Measurements from ENCODE around the gene MAN1A1. TPM values are rescaled to one million over a fixed set of nuclear protein-coding genes. Genes with fewer than 3 reads are reported as not detected.

The MAN1A1 gene
- total RNA-seq, 1 experiment from 2014 or later = 1.3 TPM

GRCh38 chr6:119205911-119206618, 143.5 kb downstream of the MAN1A1 start:
- no peak overlapping the region for H3K27ac ChIP-seq
- no peaks in the 10 kb centered on the region for H3K9me3 ChIP-seq (replicated peaks)
- H3K4me1 ChIP-seq (replicated peaks) = no peaks in the 10 kb centered on the region
- DNase-seq (ENCODE audit: low read depth in 1 of 2, low spot score in 2 of 2) = no peak
- H3K4me3 ChIP-seq = no peak overlapping the region
- no peaks in the 10 kb centered on the region for H3K27me3 ChIP-seq (replicated peaks)
- no peaks in the 10 kb centered on the region for H3K36me3 ChIP-seq

- no peaks in the 10 kb centered on the region for H3K36me3 ChIP-seq
- H3K27me3 ChIP-seq (replicated peaks) = no peaks in the 10 kb centered on the region
- H3K9me3 ChIP-seq (replicated peaks) = no peaks in the 10 kb centered on the region
- no peak overlapping the region for H3K27ac ChIP-seq
- no peak for DNase-seq (ENCODE audit: low read depth in 1 of 2, low spot score in 2 of 2)
- no peaks in the 10 kb centered on the region for H3K4me1 ChIP-seq (replicated peaks)
- H3K4me3 ChIP-seq = no peak overlapping the region
Measured at GRCh38 chr6:119204719-119205118, 144.8 kb downstream of the MAN1A1 start.

GRCh38 chr6:119201480-119201879, 148.1 kb downstream of the MAN1A1 start:
- Histone ChIP-seq H3K4me1 (replicated peaks) (no peaks in the 10 kb centered on the region), H3K36me3 (no peaks in the 10 kb centered on the region), H3K27ac (no peak overlapping the region), H3K27me3 (replicated peaks) (no peaks in the 10 kb centered on the region), H3K4me3 (no peak overlapping the region), H3K9me3 (replicated peaks) (no peaks in the 10 kb centered on the region)
- no peak for DNase-seq (ENCODE audit: low read depth in 1 of 2, low spot score in 2 of 2)

- DNase-seq (ENCODE audit: low read depth in 1 of 2, low spot score in 2 of 2) = no peak
- H3K27me3 ChIP-seq (replicated peaks) = no peaks in the 10 kb centered on the region
- H3K36me3 ChIP-seq = no peaks in the 10 kb centered on the region
- no peak overlapping the region for H3K27ac ChIP-seq
- H3K9me3 ChIP-seq (replicated peaks) = no peaks in the 10 kb centered on the region
- H3K4me1 ChIP-seq (replicated peaks) = no peaks in the 10 kb centered on the region
- no peak overlapping the region for H3K4me3 ChIP-seq
Measured at GRCh38 chr6:119200512-119201175, 148.9 kb downstream of the MAN1A1 start.

- no peaks in the 10 kb centered on the region for H3K4me1 ChIP-seq (replicated peaks)
- H3K36me3 ChIP-seq = no peaks in the 10 kb centered on the region
- H3K27ac ChIP-seq = no peak overlapping the region
- no peak for DNase-seq (ENCODE audit: low read depth in 1 of 2, low spot score in 2 of 2)
- no peaks in the 10 kb centered on the region for H3K27me3 ChIP-seq (replicated peaks)
- H3K4me3 ChIP-seq = no peak overlapping the region
- H3K9me3 ChIP-seq (replicated peaks) = no peaks in the 10 kb centered on the region
Measured at GRCh38 chr6:119197271-119197670, 152.3 kb downstream of the MAN1A1 start.

- Histone ChIP-seq H3K36me3 (no peaks in the 10 kb centered on the region), H3K9me3 (replicated peaks) (no peaks in the 10 kb centered on the region), H3K27ac (no peak overlapping the region), H3K4me3 (no peak overlapping the region), H3K27me3 (replicated peaks) (no peaks in the 10 kb centered on the region), H3K4me1 (replicated peaks) (no peaks in the 10 kb centered on the region)
- no peak for DNase-seq (ENCODE audit: low read depth in 1 of 2, low spot score in 2 of 2)
Measured at GRCh38 chr6:119196715-119197114, 152.8 kb downstream of the MAN1A1 start.

- H3K27me3 ChIP-seq (replicated peaks) = no peaks in the 10 kb centered on the region
- no peak overlapping the region for H3K27ac ChIP-seq
- no peaks in the 10 kb centered on the region for H3K9me3 ChIP-seq (replicated peaks)
- DNase-seq (ENCODE audit: low read depth in 1 of 2, low spot score in 2 of 2) = no peak
- H3K4me3 ChIP-seq = no peak overlapping the region
- no peaks in the 10 kb centered on the region for H3K4me1 ChIP-seq (replicated peaks)
- no peaks in the 10 kb centered on the region for H3K36me3 ChIP-seq
Measured at GRCh38 chr6:119195848-119196247, 153.7 kb downstream of the MAN1A1 start.

- Histone ChIP-seq H3K9me3 (replicated peaks) (no peaks in the 10 kb centered on the region), H3K27me3 (replicated peaks) (no peaks in the 10 kb centered on the region), H3K36me3 (no peaks in the 10 kb centered on the region), H3K27ac (no peak overlapping the region), H3K4me1 (replicated peaks) (no peaks in the 10 kb centered on the region), H3K4me3 (no peak overlapping the region)
- no peak for DNase-seq (ENCODE audit: low read depth in 1 of 2, low spot score in 2 of 2)
Measured at GRCh38 chr6:119195204-119195603, 154.4 kb downstream of the MAN1A1 start.

GRCh38 chr6:119193707-119194106, 155.9 kb downstream of the MAN1A1 start:
- no peaks in the 10 kb centered on the region for H3K27me3 ChIP-seq (replicated peaks)
- no peaks in the 10 kb centered on the region for H3K36me3 ChIP-seq
- no peak overlapping the region for H3K4me3 ChIP-seq
- no peaks in the 10 kb centered on the region for H3K4me1 ChIP-seq (replicated peaks)
- no peak for DNase-seq (ENCODE audit: low read depth in 1 of 2, low spot score in 2 of 2)
- no peak overlapping the region for H3K27ac ChIP-seq
- no peaks in the 10 kb centered on the region for H3K9me3 ChIP-seq (replicated peaks)

GRCh38 chr6:119192200-119192599, 157.4 kb downstream of the MAN1A1 start:
- H3K36me3 ChIP-seq = no peaks in the 10 kb centered on the region
- H3K9me3 ChIP-seq (replicated peaks) = no peaks in the 10 kb centered on the region
- no peak for DNase-seq (ENCODE audit: low read depth in 1 of 2, low spot score in 2 of 2)
- H3K4me1 ChIP-seq (replicated peaks) = no peaks in the 10 kb centered on the region
- no peaks in the 10 kb centered on the region for H3K27me3 ChIP-seq (replicated peaks)
- no peak overlapping the region for H3K27ac ChIP-seq
- no peak overlapping the region for H3K4me3 ChIP-seq

GRCh38 chr6:119190176-119190575, 159.4 kb downstream of the MAN1A1 start:
- Histone ChIP-seq H3K27ac (no peak overlapping the region), H3K4me1 (replicated peaks) (no peaks in the 10 kb centered on the region), H3K27me3 (replicated peaks) (no peaks in the 10 kb centered on the region), H3K9me3 (replicated peaks) (no peaks in the 10 kb centered on the region), H3K36me3 (no peaks in the 10 kb centered on the region), H3K4me3 (no peak overlapping the region)
- no peak for DNase-seq (ENCODE audit: low read depth in 1 of 2, low spot score in 2 of 2)

- no peaks in the 10 kb centered on the region; the same call in 1 of the 2 replicates for H3K4me1 ChIP-seq (replicated peaks)
- DNase-seq (ENCODE audit: low read depth in 1 of 2, low spot score in 2 of 2) = no peak
- no peak overlapping the region for H3K4me3 ChIP-seq
- no peaks in the 10 kb centered on the region for H3K27me3 ChIP-seq (replicated peaks)
- H3K9me3 ChIP-seq (replicated peaks) = no peaks in the 10 kb centered on the region
- no peak overlapping the region for H3K27ac ChIP-seq
- no peaks in the 10 kb centered on the region for H3K36me3 ChIP-seq
Measured at GRCh38 chr6:119189498-119189897, 160.1 kb downstream of the MAN1A1 start.

- Histone ChIP-seq H3K4me1 (replicated peaks) (peaks cover 10% of the 10 kb centered on the region), H3K9me3 (replicated peaks) (no peaks in the 10 kb centered on the region), H3K27me3 (replicated peaks) (no peaks in the 10 kb centered on the region), H3K4me3 (no peak overlapping the region), H3K36me3 (no peaks in the 10 kb centered on the region), H3K27ac (no peak overlapping the region)
- no peak for DNase-seq (ENCODE audit: low read depth in 1 of 2, low spot score in 2 of 2)
Measured at GRCh38 chr6:119187596-119187995, 162.0 kb downstream of the MAN1A1 start.

- H3K9me3 ChIP-seq (replicated peaks) = no peaks in the 10 kb centered on the region
- H3K4me1 ChIP-seq (replicated peaks) = peaks cover 10% of the 10 kb centered on the region
- H3K27ac ChIP-seq = no peak overlapping the region
- no peak overlapping the region for H3K4me3 ChIP-seq
- no peak for DNase-seq (ENCODE audit: low read depth in 1 of 2, low spot score in 2 of 2)
- no peaks in the 10 kb centered on the region for H3K27me3 ChIP-seq (replicated peaks)
- no peaks in the 10 kb centered on the region for H3K36me3 ChIP-seq
Measured at GRCh38 chr6:119186490-119186889, 163.1 kb downstream of the MAN1A1 start.
